Activated CD4-positive, CD25-positive, alpha-beta regulatory T cell treated with anti-CD3 and anti-CD28 coated beads, Interleukin-2, amount 50 U/mL, for 24 hours (primary cell): ENCODE data around the gene KLLN.
"Not testable (repeated sequence)": the region's sequence is repeated elsewhere in the genome, so short reads cannot be mapped to it uniquely, and the experiment has no call there.

Experiments used
- ATAC-seq, 2 donors: fragments of 150-1000 bp; cut with Tn5 transposase; one replicate each; pipeline ENCODE4 v1.10.0; 2021; ENCODE audit warnings: mild to moderate bottlenecking in 1 of 2, moderate library complexity in 1 of 2

The KLLN gene

GRCh38 chr10:87863053-87863943 lies at the start of gene KLLN, which contains the start of gene PTEN:
KLLN (minus strand) TSS chr10:87863533; CDS start chr10:87862487, 1,046 bp downstream.
PTEN (plus strand) TSS chr10:87863625; CDS start chr10:87864470, 845 bp downstream.
- ATAC-seq, result peak; percentile 49 to 51

GRCh38 chr10:87903396-87903795 lies 40.1 kb upstream of the KLLN start:
- ATAC-seq, result not testable (repeated sequence)

- ATAC-seq, result not testable (repeated sequence)
Observed at GRCh38 chr10:87897957-87898356, 34.6 kb upstream of the KLLN start.

GRCh38 chr10:87896216-87896615 lies 32.9 kb upstream of the KLLN start:
- no peak for ATAC-seq

- ATAC-seq, result no peak
Observed at GRCh38 chr10:87895430-87895829, 32.1 kb upstream of the KLLN start.

GRCh38 chr10:87887548-87888289 lies 24.4 kb upstream of the KLLN start:
- ATAC-seq, result no peak

- ATAC-seq, result no peak
Observed at GRCh38 chr10:87887146-87887545, 23.8 kb upstream of the KLLN start.

- ATAC-seq, result no peak
Observed at GRCh38 chr10:87886635-87887034, 23.3 kb upstream of the KLLN start.

GRCh38 chr10:87882555-87883294 lies 19.4 kb upstream of the KLLN start:
- peak; percentile 65 to 73 for ATAC-seq

- not testable (repeated sequence) for ATAC-seq
Observed at GRCh38 chr10:87881373-87882059, 18.2 kb upstream of the KLLN start.

GRCh38 chr10:87880336-87880735 lies 17.0 kb upstream of the KLLN start:
- ATAC-seq, result no peak

GRCh38 chr10:87878664-87879459 lies 15.5 kb upstream of the KLLN start:
- no peak for ATAC-seq

- no peak for ATAC-seq
Observed at GRCh38 chr10:87875929-87876571, 12.7 kb upstream of the KLLN start.

GRCh38 chr10:87873656-87874055 lies 10.3 kb upstream of the KLLN start:
- no peak for ATAC-seq

GRCh38 chr10:87872828-87873227 lies 9.5 kb upstream of the KLLN start:
- no peak for ATAC-seq

GRCh38 chr10:87869773-87870551 lies 6.6 kb upstream of the KLLN start:
- no peak for ATAC-seq

GRCh38 chr10:87869139-87869538 lies 5.8 kb upstream of the KLLN start:
- ATAC-seq, result not testable (repeated sequence)

- ATAC-seq, result no peak
Observed at GRCh38 chr10:87868277-87868676, 4.9 kb upstream of the KLLN start.

- no peak for ATAC-seq
Observed at GRCh38 chr10:87867453-87867852, 4.1 kb upstream of the KLLN start.

GRCh38 chr10:87866412-87866974 lies 3.2 kb upstream of the KLLN start:
- ATAC-seq, result no peak
